ENCODE measurements around the gene LRMDA. TPM values are rescaled to one million over a fixed set of nuclear protein-coding genes. Genes with fewer than 3 reads are reported as not detected.

The LRMDA gene
- total and polyA plus RNA-seq, 10 of the 15 experiments (the other 5 are each of a cell fraction or from before 2014, with no cell fraction given), result 0.07 to 0.54 (median 0.29) TPM; not detected in 4

DNA sequence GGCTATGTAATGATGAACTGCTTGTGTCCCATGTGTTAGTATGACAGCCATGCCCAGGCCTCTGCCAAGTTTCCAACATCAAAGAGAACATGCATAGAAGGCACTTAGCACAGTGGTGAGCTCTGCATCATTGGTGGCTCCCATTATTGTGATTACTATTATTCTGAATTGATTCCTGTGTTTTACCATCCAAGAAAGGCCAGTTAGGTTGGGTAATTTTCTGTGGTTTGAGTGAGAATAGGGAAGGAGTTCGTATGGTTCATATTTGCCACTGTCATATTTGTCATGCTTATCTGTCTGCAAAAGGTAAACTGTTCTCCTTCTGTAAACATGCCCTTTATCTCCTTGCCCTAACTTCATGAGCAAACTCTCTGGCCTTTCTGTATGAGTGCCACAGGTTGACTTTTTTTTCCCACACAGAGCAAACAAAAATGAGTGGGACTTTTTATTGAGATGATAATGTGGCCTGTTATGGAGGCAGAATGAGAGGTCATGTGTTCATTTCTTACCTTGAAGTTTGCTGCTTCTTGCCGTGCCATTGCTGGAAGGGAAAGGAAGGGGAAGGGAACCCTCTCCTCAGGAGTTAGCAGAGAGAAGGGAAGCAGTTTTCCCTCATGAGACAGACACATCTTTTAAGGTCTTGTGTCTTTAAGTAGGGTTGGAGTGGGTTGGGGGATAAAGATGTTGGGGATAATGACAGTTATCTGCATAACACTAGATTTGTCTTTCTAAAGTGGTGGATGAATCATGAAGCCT lies 301.9 kb downstream of the LRMDA start:
- in situ Hi-C loops (cut with MboI) (no loop called here), intact Hi-C loops (cut with micrococcal nuclease; ENCODE audit: unreplicated experiment) (no loop called here)
- no peak overlapping the region for H3K4me3 ChIP-seq
- TF ChIP-seq POLR2AphosphoS5 (IDR thresholded peaks at IDR 0.05; ENCODE audit: low read length) (no peak), CBFB (IDR thresholded peaks at IDR 0.05; ENCODE audit: low read depth) (no peak), BMI1 (IDR thresholded peaks at IDR 0.05; ENCODE audit: borderline replicate concordance) (no peak), TCF7 (IDR thresholded peaks at IDR 0.05; ENCODE audit: borderline replicate concordance) (no peak), TBL1XR1 (IDR thresholded peaks at IDR 0.05; ENCODE audit: low read depth, low read length) (no peak), MYB (IDR thresholded peaks at IDR 0.05; ENCODE audit: borderline replicate concordance, low read depth, low read length) (no peak), ZNF622 (IDR thresholded peaks at IDR 0.05) (no peak), RCOR1 (conservative IDR thresholded peaks at IDR 0.05; ENCODE audit: low read depth, low read length) (no peak)
- TF ChIP-seq, protein P1, sequence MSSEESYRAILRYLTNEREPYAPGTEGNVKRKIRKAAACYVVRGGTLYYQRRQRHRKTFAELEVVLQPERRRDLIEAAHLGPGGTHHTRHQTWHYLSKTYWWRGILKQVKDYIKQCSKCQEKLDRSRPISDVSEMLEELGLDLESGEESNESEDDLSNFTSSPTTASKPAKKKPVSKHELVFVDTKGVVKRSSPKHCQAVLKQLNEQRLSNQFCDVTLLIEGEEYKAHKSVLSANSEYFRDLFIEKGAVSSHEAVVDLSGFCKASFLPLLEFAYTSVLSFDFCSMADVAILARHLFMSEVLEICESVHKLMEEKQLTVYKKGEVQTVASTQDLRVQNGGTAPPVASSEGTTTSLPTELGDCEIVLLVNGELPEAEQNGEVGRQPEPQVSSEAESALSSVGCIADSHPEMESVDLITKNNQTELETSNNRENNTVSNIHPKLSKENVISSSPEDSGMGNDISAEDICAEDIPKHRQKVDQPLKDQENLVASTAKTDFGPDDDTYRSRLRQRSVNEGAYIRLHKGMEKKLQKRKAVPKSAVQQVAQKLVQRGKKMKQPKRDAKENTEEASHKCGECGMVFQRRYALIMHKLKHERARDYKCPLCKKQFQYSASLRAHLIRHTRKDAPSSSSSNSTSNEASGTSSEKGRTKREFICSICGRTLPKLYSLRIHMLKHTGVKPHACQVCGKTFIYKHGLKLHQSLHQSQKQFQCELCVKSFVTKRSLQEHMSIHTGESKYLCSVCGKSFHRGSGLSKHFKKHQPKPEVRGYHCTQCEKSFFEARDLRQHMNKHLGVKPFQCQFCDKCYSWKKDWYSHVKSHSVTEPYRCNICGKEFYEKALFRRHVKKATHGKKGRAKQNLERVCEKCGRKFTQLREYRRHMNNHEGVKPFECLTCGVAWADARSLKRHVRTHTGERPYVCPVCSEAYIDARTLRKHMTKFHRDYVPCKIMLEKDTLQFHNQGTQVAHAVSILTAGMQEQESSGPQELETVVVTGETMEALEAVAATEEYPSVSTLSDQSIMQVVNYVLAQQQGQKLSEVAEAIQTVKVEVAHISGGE (CRISPR knock-in tag; IDR thresholded peaks at IDR 0.05), result no peak
- TF ChIP-seq, protein P2, sequence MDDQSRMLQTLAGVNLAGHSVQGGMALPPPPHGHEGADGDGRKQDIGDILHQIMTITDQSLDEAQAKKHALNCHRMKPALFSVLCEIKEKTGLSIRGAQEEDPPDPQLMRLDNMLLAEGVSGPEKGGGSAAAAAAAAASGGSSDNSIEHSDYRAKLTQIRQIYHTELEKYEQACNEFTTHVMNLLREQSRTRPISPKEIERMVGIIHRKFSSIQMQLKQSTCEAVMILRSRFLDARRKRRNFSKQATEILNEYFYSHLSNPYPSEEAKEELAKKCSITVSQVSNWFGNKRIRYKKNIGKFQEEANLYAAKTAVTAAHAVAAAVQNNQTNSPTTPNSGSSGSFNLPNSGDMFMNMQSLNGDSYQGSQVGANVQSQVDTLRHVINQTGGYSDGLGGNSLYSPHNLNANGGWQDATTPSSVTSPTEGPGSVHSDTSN (IDR thresholded peaks at IDR 0.05; ENCODE audit: insufficient replicate concordance, low read depth, low read length), result no peak
- TF ChIP-seq, protein P3, sequence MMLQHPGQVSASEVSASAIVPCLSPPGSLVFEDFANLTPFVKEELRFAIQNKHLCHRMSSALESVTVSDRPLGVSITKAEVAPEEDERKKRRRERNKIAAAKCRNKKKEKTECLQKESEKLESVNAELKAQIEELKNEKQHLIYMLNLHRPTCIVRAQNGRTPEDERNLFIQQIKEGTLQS (IDR thresholded peaks at IDR 0.05; ENCODE audit: borderline replicate concordance, extremely low read depth, low read depth, low read length), result no peak
- TF ChIP-seq, protein P4, sequence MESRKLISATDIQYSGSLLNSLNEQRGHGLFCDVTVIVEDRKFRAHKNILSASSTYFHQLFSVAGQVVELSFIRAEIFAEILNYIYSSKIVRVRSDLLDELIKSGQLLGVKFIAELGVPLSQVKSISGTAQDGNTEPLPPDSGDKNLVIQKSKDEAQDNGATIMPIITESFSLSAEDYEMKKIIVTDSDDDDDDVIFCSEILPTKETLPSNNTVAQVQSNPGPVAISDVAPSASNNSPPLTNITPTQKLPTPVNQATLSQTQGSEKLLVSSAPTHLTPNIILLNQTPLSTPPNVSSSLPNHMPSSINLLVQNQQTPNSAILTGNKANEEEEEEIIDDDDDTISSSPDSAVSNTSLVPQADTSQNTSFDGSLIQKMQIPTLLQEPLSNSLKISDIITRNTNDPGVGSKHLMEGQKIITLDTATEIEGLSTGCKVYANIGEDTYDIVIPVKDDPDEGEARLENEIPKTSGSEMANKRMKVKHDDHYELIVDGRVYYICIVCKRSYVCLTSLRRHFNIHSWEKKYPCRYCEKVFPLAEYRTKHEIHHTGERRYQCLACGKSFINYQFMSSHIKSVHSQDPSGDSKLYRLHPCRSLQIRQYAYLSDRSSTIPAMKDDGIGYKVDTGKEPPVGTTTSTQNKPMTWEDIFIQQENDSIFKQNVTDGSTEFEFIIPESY (IDR thresholded peaks at IDR 0.05), result no peak
- ChIA-PET CTCF (interaction anchor here (1.2 kb wide), 1 partner anchor 14 kb away, joined by 3 read pairs; no protein-coding TSS in a partner anchor), RAD21 (ENCODE audit: unreplicated experiment) (no interaction called here), SMC1A (ENCODE audit: uncharacterized antibody, unreplicated experiment) (no interaction called here), POLR2A (no interaction called here)
- no peaks in the 10 kb centered on the region for H3K9me3 ChIP-seq (replicated peaks; ENCODE audit: control insufficient read depth, insufficient read depth, low read length)
- H3K9ac ChIP-seq (ENCODE audit: control insufficient read depth, insufficient read depth, low read length), result no peak overlapping the region
- H3K79me2 ChIP-seq (ENCODE audit: control insufficient read depth, insufficient read depth, low read length), result no peaks in the 10 kb centered on the region
- H3K36me3 ChIP-seq (ENCODE audit: control insufficient read depth in 2 of 2, insufficient read depth in 2 of 2, low read length in 1 of 2), result no peaks in the 10 kb centered on the region
- H3K27me3 ChIP-seq (replicated peaks in 1 of 2; ENCODE audit: control insufficient read depth in 2 of 2, insufficient read depth in 2 of 2, low read length in 1 of 2), result no peaks in the 10 kb centered on the region
- no peaks in the 10 kb centered on the region for H3K4me1 ChIP-seq (ENCODE audit: control insufficient read depth, insufficient read depth, low read length)
- WGBS (ENCODE audit: insufficient coverage, insufficient replicate concordance, low lambda C conversion rate, missing lambda C conversion rate), result 0% methylated on average over 2 of the region's 2 CpGs
- no peak overlapping the region for H3K4me2 ChIP-seq (ENCODE audit: control insufficient read depth, insufficient read depth)
- no TSS peak for BruUV-seq (replicated peaks)
- no peak overlapping the region for H3K27ac ChIP-seq (ENCODE audit: control insufficient read depth, insufficient read depth)
- H4K20me1 ChIP-seq (ENCODE audit: control insufficient read depth, insufficient read depth), result no peaks in the 10 kb centered on the region
- no peak overlapping the region for H2AFZ ChIP-seq (ENCODE audit: control insufficient read depth, low read depth, low read length)
- DNase-seq (ENCODE audit: low read depth, low spot score) (no peak), ATAC-seq (no peak), FAIRE-seq (no peak)

Measured in GM12878 (cell line).